Vagina (tissue), 2 donors: ENCODE data around the gene DAZAP2. TPM values are rescaled to one million over a fixed set of nuclear protein-coding genes. Genes with fewer than 3 reads are reported as not detected.

Source experiments
- DNase-seq, 2 donors: peaks; one replicate each; pipeline ENCODE4 v3.0.0-alpha.2; 2017; ENCODE audit errors: extremely low spot score in 2 of 2
- H3K27ac ChIP-seq: fragments of 200-600 bp; sonication (generic); one replicate; pipeline ENCODE4 v1.5.1; 2019
- H3K27me3 ChIP-seq: fragments of 200-600 bp; sonication (generic); one replicate; pipeline ENCODE4 v1.5.1; 2019
- H3K36me3 ChIP-seq, 2 donors: fragments of 200-600 bp; sonication (generic); one replicate each; pipeline ENCODE4 v1.5.1; 2017 to 2019
- H3K4me1 ChIP-seq: fragments of 200-600 bp; sonication (generic); one replicate; pipeline ENCODE4 v1.5.1; 2019
- H3K4me3 ChIP-seq, 2 donors: fragments of 200-600 bp; sonication (generic); 1 replicate in 1 of 2; 2 replicates in 1 of 2; pipeline ENCODE4 v1.5.1; 2016 to 2019
- H3K9me3 ChIP-seq: fragments of 200-600 bp; sonication (generic); one replicate; pipeline ENCODE4 v1.5.1; 2019
- POLR2A ChIP-seq, 2 donors: fragments of 450-650 bp; IDR thresholded peaks; one replicate each; pipeline ENCODE4 v1.6.1; 2017; ENCODE audit warnings: antibody characterized with exemption in 2 of 2, mild to moderate bottlenecking in 2 of 2, moderate library complexity in 2 of 2
- POLR2AphosphoS5 ChIP-seq, 2 donors: sonication (generic); formaldehyde crosslinking; IDR thresholded peaks; one replicate each; pipeline ENCODE4 v1.9.0; 2017; ENCODE audit warnings: antibody characterized with exemption in 2 of 2, mild to moderate bottlenecking in 2 of 2, low read depth in 1 of 2; ENCODE audit not compliant: insufficient read depth in 1 of 2
- intact Hi-C: fragments of 100-400 bp; cut with DNase I; formaldehyde crosslinking; loops from one replicate; pipeline ENCODE4 v1.15.1; 2023
- total RNA-seq: library from RNA; depleted of rRNA; stranded (reverse); fragments of >200 nt; gene quantifications from one replicate; pipeline ENCODE4 v1.2.3, GENCODE V29; 2016
- TF ChIP-seq, protein P1 (sequence below), 3 experiments: fragments of 450-650 bp in 2 of 3; fragments of 200-600 bp in 1 of 3; sonication (generic) in 1 of 3; IDR thresholded peaks; one replicate each; pipeline ENCODE4 v1.5.1; 2017 to 2019; ENCODE audit warnings: antibody characterized with exemption in 3 of 3, mild to moderate bottlenecking in 2 of 3, moderate library complexity in 2 of 3

Gene DAZAP2
- total RNA-seq, 1 donor from 2014 or later: 230 TPM

GRCh38 chr12:51227962-51228361, 10.7 kb upstream of the DAZAP2 start:
- no peaks in the 10 kb centered on the region for H3K27me3 ChIP-seq
- intact Hi-C loops: no loop called here
- TF ChIP-seq, protein P1, sequence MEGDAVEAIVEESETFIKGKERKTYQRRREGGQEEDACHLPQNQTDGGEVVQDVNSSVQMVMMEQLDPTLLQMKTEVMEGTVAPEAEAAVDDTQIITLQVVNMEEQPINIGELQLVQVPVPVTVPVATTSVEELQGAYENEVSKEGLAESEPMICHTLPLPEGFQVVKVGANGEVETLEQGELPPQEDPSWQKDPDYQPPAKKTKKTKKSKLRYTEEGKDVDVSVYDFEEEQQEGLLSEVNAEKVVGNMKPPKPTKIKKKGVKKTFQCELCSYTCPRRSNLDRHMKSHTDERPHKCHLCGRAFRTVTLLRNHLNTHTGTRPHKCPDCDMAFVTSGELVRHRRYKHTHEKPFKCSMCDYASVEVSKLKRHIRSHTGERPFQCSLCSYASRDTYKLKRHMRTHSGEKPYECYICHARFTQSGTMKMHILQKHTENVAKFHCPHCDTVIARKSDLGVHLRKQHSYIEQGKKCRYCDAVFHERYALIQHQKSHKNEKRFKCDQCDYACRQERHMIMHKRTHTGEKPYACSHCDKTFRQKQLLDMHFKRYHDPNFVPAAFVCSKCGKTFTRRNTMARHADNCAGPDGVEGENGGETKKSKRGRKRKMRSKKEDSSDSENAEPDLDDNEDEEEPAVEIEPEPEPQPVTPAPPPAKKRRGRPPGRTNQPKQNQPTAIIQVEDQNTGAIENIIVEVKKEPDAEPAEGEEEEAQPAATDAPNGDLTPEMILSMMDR (IDR thresholded peaks at IDR 0.05): no peak
- TF ChIP-seq POLR2A (IDR thresholded peaks at IDR 0.05) (no peak), POLR2AphosphoS5 (IDR thresholded peaks at IDR 0.05; ENCODE audit: insufficient read depth in 1 of 2, low read depth in 1 of 2) (no peak)
- H3K27ac ChIP-seq: no peak overlapping the region
- no peak for DNase-seq
- no peaks in the 10 kb centered on the region for H3K9me3 ChIP-seq
- no peaks in the 10 kb centered on the region for H3K4me1 ChIP-seq
- no peaks in the 10 kb centered on the region for H3K36me3 ChIP-seq
- H3K4me3 ChIP-seq: no peak overlapping the region

DNA sequence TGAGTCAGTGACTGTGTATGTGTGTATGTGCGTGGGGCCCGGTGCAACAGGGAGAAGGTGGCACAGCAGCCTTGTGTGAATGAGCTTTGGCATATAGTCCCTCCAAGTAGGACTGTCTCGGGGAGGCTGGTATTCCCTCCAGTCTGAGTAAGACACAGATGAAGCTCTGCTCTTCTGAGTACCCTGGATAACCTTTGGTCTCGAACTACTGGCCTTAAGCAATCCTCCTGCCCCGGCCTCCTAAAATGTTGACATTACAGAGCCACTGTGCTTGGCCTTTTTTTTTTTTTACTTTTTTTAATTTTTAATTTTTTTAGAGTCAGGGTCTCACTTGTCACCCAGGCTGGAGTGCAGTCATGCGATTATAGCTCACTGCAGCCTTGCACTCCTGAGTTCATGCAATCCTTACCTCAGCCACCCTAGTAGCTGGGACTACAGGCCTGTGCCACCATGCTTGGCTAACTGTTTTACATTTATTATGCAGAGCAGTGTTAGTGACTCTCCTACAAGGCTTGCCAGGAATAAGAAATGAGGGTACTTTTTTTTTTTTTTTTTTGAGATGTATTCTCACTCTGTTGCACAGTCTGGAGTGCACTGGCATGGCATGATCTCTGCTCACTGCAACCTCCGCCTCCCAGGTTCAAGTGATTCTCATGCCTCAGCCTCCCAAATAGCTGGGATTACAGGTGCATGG, 9.4 kb upstream of the DAZAP2 start:
- H3K27me3 ChIP-seq: no peaks in the 10 kb centered on the region
- TF ChIP-seq POLR2AphosphoS5 (IDR thresholded peaks at IDR 0.05; ENCODE audit: insufficient read depth in 1 of 2, low read depth in 1 of 2) (no peak), POLR2A (IDR thresholded peaks at IDR 0.05) (no peak)
- TF ChIP-seq, protein P1 (IDR thresholded peaks at IDR 0.05): no peak
- DNase-seq: no peak
- no peaks in the 10 kb centered on the region for H3K36me3 ChIP-seq
- no peaks in the 10 kb centered on the region for H3K9me3 ChIP-seq
- H3K4me3 ChIP-seq: no peak overlapping the region
- H3K27ac ChIP-seq: no peak overlapping the region
- intact Hi-C loops: no loop called here
- no peaks in the 10 kb centered on the region for H3K4me1 ChIP-seq

GRCh38 chr12:51232642-51233041, 6.0 kb upstream of the DAZAP2 start:
- H3K27ac ChIP-seq: no peak overlapping the region
- no peaks in the 10 kb centered on the region for H3K4me1 ChIP-seq
- H3K27me3 ChIP-seq: no peaks in the 10 kb centered on the region
- no peaks in the 10 kb centered on the region for H3K9me3 ChIP-seq
- TF ChIP-seq POLR2AphosphoS5 (IDR thresholded peaks at IDR 0.05; ENCODE audit: insufficient read depth in 1 of 2, low read depth in 1 of 2): no peak
- no peak for TF ChIP-seq POLR2A (IDR thresholded peaks at IDR 0.05)
- TF ChIP-seq, protein P1 (IDR thresholded peaks at IDR 0.05): no peak
- H3K36me3 ChIP-seq: no peaks in the 10 kb centered on the region
- DNase-seq: no peak
- no peak overlapping the region for H3K4me3 ChIP-seq
- intact Hi-C loops: no loop called here

- Histone ChIP-seq H3K27me3 (no peaks in the 10 kb centered on the region), H3K36me3 (no peaks in the 10 kb centered on the region), H3K9me3 (no peaks in the 10 kb centered on the region), H3K4me1 (peaks cover 4% of the 10 kb centered on the region), H3K27ac (no peak overlapping the region), H3K4me3 (no peak overlapping the region)
- intact Hi-C loops: no loop called here
- TF ChIP-seq, protein P1 (IDR thresholded peaks at IDR 0.05): no peak
- no peak for TF ChIP-seq POLR2A (IDR thresholded peaks at IDR 0.05)
- DNase-seq: no peak
Measured at GRCh38 chr12:51234530-51234929, 4.1 kb upstream of the DAZAP2 start.

DNA sequence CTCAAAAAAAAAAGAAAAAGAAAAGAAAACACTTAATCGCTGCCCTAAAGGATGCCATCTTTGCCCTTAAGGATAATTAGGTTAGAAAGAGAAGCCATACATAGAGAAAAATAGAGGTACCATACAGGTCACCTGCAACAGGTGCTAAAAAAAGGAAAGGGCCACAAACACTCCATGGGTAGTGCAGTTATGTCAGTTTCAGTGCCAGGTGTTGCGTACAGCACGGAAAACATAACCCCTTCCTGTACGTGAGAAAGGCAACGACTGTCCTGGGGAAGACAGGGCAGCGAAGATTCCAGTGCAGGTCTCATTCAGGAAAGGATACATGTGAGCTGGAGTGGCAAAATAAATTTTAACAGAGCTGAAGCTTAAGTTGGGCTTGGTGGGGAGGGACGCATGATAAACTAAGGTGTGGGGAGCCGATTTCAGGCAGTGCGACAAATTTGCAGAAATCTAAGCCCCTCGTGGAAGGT, 553 bp upstream of the DAZAP2 start:
- Histone ChIP-seq H3K27ac (peak overlapping the region; percentile 99), H3K9me3 (no peaks in the 10 kb centered on the region), H3K36me3 (peaks cover 0 to 28% of the 10 kb centered on the region in 2 donors), H3K4me1 (peaks cover 27% of the 10 kb centered on the region), H3K27me3 (no peaks in the 10 kb centered on the region), H3K4me3 (peak overlapping the region; percentile 90 to 98)
- DNase-seq: no peak
- TF ChIP-seq POLR2AphosphoS5 (IDR thresholded peaks at IDR 0.05; ENCODE audit: insufficient read depth in 1 of 2, low read depth in 1 of 2): no peak
- TF ChIP-seq, protein P1 (IDR thresholded peaks at IDR 0.05): no peak
- intact Hi-C loops: no loop called here
